Chondrocyte (in vitro differentiated cells): ENCODE results near the gene PTPRK. TPM values are rescaled to one million over a fixed set of nuclear protein-coding genes. Genes with fewer than 3 reads are reported as not detected.

ENCODE experiments used
- DNase-seq: peaks from one replicate; pipeline ENCODE4 v3.0.0; 2021; ENCODE audit warnings: mixed read lengths, low spot score
- H3K27ac Mint-ChIP-seq: one replicate; pipeline ENCODE4 v1.8.0; 2021; ENCODE audit warnings: mild to moderate bottlenecking, moderate library complexity, mixed read lengths; ENCODE audit not compliant: unreplicated experiment
- H3K27me3 Mint-ChIP-seq: 2 replicates; pipeline ENCODE4 v1.8.0; 2021; ENCODE audit warnings: low read depth, mixed read lengths
- H3K36me3 Mint-ChIP-seq: 2 replicates; pipeline ENCODE4 v1.8.0; 2021; ENCODE audit warnings: low read depth, mixed read lengths
- H3K4me1 Mint-ChIP-seq: 2 replicates; pipeline ENCODE4 v1.8.0; 2021; ENCODE audit warnings: low read depth, mild to moderate bottlenecking, mixed read lengths
- H3K4me3 Mint-ChIP-seq: one replicate; pipeline ENCODE4 v1.8.0; 2021; ENCODE audit warnings: mild to moderate bottlenecking, moderate library complexity, mixed read lengths; ENCODE audit not compliant: unreplicated experiment
- H3K9me3 Mint-ChIP-seq: 2 replicates; pipeline ENCODE4 v1.8.0; 2021; ENCODE audit warnings: low read depth, mixed read lengths
- total RNA-seq: library from RNA; stranded (reverse); gene quantifications from 3 replicates; pipeline ENCODE4 v1.2.1, GENCODE V29; 2021
- TF ChIP-seq, protein P1 (sequence below): fragments of 200-600 bp; sonication (generic); IDR thresholded peaks from 2 replicates; pipeline ENCODE4 v1.5.0; 2021; ENCODE audit warnings: antibody characterized with exemption, mild to moderate bottlenecking, moderate library complexity

The PTPRK gene
- total RNA-seq, 1 donor from 2014 or later = 63.3 TPM

- Mint-ChIP-seq H3K36me3 (no peaks in the 10 kb centered on the region), H3K4me1 (peaks cover 74% of the 10 kb centered on the region), H3K27me3 (no peaks in the 10 kb centered on the region), H3K9me3 (no peaks in the 10 kb centered on the region), H3K4me3 (no peak overlapping the region), H3K27ac (peak overlapping the region; percentile 30)
- TF ChIP-seq, protein P1, sequence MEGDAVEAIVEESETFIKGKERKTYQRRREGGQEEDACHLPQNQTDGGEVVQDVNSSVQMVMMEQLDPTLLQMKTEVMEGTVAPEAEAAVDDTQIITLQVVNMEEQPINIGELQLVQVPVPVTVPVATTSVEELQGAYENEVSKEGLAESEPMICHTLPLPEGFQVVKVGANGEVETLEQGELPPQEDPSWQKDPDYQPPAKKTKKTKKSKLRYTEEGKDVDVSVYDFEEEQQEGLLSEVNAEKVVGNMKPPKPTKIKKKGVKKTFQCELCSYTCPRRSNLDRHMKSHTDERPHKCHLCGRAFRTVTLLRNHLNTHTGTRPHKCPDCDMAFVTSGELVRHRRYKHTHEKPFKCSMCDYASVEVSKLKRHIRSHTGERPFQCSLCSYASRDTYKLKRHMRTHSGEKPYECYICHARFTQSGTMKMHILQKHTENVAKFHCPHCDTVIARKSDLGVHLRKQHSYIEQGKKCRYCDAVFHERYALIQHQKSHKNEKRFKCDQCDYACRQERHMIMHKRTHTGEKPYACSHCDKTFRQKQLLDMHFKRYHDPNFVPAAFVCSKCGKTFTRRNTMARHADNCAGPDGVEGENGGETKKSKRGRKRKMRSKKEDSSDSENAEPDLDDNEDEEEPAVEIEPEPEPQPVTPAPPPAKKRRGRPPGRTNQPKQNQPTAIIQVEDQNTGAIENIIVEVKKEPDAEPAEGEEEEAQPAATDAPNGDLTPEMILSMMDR = no peak
- DNase-seq = no peak
Observed at GRCh38 chr6:128495536-128496333, 24.7 kb downstream of the PTPRK start.

DNA sequence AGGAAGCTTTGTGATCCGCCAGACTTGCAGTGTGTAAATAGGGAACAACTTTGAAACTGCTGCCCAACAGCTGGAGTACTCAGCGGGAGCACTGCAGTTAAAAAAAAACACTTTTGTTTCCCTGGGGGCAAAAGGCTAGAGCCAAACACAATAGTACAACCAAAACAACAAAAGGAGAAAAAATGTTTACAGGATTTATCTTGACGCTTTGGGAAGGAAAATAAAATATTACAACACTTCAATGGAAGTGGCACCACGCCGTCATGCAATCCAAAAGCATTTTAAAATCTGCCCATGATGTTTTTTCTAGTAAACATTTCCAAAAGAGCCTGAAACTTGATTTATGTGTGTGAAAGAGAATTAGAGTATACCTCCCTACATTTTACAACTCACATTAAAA is 26.0 kb downstream of the PTPRK start:
- Mint-ChIP-seq H3K4me3 (no peak overlapping the region), H3K36me3 (no peaks in the 10 kb centered on the region), H3K9me3 (no peaks in the 10 kb centered on the region), H3K27me3 (no peaks in the 10 kb centered on the region), H3K27ac (peak overlapping the region; percentile 30), H3K4me1 (peaks cover 65% of the 10 kb centered on the region)
- TF ChIP-seq, protein P1 = no peak
- DNase-seq = no peak

GRCh38 chr6:128493877-128494276 is 26.5 kb downstream of the PTPRK start:
- H3K27me3 Mint-ChIP-seq = no peaks in the 10 kb centered on the region
- DNase-seq = no peak
- H3K9me3 Mint-ChIP-seq = no peaks in the 10 kb centered on the region
- H3K4me1 Mint-ChIP-seq = peaks cover 60% of the 10 kb centered on the region
- H3K36me3 Mint-ChIP-seq = no peaks in the 10 kb centered on the region
- H3K4me3 Mint-ChIP-seq = no peak overlapping the region
- H3K27ac Mint-ChIP-seq = no peak overlapping the region
- TF ChIP-seq, protein P1 = no peak

DNA sequence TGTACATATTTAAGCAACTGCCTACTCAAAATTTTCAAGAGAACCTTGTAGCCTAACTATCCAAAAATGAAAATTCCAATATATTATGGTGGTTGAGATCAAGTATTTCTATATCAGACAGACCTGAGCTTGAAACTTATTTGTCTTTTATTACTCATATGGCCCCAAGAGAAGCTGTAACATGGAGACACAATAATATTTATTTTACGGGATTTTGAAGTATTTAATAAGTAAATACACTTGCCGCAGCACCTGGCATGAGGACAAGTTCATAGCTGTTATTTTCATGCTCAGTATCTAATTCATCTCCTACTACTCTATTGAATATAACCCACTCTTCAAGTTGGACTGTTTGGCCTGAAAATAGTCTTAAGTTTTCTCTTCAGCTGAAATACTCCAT is 28.0 kb downstream of the PTPRK start:
- H3K36me3 Mint-ChIP-seq = no peaks in the 10 kb centered on the region
- no peaks in the 10 kb centered on the region for H3K27me3 Mint-ChIP-seq
- peaks cover 49% of the 10 kb centered on the region for H3K4me1 Mint-ChIP-seq
- no peaks in the 10 kb centered on the region for H3K9me3 Mint-ChIP-seq
- peak overlapping the region; percentile 74 for H3K4me3 Mint-ChIP-seq
- DNase-seq = no peak
- H3K27ac Mint-ChIP-seq = peak overlapping the region; percentile 97
- TF ChIP-seq, protein P1 = no peak

DNA sequence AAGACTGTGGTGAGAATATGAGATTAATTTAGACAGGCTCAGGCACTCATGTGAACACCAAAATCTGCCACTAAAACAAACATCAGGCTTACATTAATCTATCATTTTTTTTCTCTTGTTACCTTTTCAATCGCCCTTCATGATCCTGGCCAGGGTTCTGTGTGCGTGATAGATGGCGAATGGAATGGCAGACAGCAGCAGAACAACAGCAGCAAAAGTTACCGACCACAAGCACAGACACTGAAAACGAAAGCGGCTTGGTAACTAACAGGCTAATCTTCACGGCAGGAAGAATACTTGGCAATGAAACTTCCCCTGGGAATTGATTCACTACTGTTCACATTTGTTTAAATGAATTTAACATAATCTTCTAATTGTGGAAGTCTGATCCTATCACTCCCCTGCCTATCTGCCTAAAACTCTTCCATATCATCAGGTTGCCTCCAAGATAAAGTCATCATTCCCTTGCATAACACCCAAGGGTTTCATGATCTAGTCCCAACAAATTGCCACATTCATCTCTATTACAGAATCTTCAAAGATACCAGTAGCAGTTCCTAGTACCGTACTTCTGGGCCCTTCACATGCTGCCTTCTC is 28.7 kb downstream of the PTPRK start:
- Mint-ChIP-seq H3K4me1 (peaks cover 49% of the 10 kb centered on the region), H3K27ac (peak overlapping the region; percentile 97), H3K9me3 (no peaks in the 10 kb centered on the region), H3K4me3 (peak overlapping the region; percentile 74), H3K36me3 (no peaks in the 10 kb centered on the region), H3K27me3 (no peaks in the 10 kb centered on the region)
- no peak for DNase-seq
- TF ChIP-seq, protein P1 = no peak
